Measurements from ENCODE around the gene STARD3NL.

STARD3NL gene

DNA sequence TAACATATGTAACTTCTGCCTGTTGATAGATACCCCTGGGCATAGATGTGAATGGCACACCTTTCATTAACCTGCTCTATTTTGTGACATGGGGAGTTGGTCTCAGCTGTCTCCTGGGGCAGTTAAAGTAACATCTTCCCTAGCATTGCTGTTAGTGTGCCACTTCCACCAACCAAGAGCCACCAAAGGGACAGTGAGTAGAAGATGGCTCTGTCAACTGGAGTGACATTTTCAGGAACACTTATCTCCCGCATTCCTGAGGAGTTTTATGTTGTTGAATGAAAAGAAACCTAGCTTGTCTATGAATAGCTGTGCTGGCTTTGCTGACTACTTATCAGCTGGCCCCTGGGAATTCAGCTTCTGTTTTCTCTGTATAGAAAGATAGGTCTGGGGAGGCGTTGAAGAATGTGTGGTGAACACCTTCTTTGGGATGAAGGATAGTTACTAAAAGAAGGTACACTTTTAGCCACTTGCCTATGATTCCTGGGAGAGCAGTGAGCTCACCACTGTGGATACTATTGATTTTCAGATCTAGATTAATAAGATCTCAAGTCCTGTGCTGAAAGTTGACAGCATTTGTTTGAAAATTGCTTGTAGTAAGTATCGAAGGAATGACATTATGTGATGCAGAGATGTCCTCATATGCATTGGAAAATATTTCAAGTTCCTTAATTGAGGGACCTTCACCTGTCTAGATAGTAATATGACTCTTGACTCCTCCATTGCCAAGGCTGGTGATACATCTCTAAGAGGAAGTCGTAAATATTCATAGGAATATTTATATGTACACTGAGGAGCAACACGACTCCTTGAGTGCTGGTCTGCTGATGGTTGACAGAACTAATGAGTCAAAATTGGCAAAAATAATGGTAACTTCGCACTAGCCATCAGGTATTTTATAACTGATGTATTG is 7.6 kb downstream of the STARD3NL start:
- no peak for DNase-seq

- DNase-seq: no peak
Measured at GRCh38 chr7:38186593-38187314, 8.7 kb downstream of the STARD3NL start.

DNA sequence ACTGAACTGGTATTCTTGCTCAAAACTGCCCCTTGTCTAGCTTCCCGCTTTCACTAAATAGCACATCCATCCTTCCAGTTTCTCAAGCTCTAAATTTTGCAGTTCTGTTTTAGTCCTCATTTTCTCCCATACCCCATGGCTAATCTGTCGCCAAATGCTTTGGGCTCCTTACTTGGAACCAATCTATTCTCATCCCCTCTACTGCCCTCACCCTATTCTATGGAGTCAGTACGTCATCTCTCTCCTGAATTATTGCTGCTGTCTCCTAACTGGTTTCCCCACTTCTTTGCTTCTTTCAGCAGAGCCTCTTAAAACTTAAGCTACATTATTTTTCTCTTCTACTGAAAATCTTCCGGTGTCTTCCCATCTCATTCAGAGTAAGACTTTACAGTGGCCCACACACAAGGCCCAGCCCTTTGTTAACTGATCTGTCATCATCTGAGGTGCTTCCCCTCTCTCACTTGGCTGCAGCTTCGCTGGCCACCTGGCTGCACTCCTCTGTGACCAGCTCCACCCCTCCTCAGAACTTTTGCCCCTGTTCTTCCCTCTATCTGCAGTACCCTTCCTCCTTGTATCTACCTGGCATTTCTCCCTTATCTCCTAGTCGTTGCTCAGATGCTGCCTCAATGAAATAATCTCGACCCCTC is 9.9 kb downstream of the STARD3NL start:
- no peak for DNase-seq

- DNase-seq: no peak
Measured at GRCh38 chr7:38189231-38189938, 11.3 kb downstream of the STARD3NL start.

DNA sequence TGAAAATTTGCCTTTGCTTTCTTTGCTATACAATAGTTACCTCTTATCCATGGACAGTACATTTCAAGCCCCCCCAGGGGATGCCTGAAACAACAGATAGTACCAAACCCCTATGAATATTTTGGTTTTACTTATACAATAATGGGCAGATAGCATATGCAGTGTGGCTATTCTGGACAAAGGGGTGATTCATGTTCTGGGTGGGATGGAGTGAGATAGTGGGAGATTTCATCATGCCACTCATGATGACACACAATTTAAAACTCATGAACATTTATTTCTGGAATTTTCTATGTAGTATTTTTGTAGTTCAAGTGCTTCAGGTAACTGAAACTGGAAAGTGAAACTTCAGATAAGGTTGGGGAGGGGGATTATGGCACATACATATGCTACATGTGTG is 12.0 kb downstream of the STARD3NL start:
- DNase-seq: no peak

DNA sequence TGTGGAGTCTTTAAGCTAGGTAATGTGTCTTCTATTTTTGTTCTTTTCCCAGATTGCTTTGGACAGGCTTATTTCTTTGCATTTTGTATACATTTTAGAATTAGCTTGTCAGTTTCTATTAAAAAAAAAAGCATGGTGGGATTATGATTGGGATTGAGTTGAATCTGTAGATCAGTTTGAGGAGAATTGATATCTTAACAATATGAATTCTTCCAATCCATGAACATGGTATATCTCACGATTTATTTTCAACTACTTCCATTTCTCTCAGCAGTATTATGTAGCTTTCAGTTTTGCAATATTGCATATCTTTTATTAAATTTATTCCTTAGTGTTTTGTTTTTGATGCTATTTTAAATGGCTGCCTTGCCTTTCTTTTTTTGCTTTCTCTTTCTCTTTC is 13.7 kb downstream of the STARD3NL start:
- no peak for DNase-seq

DNA sequence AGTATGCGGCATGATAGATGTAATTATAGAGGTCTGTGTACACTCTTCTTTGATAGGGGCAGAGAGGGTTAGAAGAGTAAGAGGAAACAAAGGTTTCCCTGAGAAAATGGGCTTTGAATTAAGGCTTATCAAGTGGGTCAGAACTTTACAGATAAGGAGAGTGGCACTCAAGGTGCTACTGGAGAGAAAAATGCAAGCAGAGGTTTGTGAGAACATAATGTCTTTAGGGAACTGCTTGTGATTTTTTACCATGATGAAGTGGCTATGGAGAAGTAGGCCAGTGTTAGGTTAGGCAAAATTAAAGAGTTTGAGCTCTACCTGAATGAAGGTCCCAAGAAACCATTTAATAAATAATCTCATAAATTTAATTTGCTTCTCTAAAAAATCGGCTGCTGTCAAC is 14.3 kb downstream of the STARD3NL start:
- DNase-seq: no peak

DNA sequence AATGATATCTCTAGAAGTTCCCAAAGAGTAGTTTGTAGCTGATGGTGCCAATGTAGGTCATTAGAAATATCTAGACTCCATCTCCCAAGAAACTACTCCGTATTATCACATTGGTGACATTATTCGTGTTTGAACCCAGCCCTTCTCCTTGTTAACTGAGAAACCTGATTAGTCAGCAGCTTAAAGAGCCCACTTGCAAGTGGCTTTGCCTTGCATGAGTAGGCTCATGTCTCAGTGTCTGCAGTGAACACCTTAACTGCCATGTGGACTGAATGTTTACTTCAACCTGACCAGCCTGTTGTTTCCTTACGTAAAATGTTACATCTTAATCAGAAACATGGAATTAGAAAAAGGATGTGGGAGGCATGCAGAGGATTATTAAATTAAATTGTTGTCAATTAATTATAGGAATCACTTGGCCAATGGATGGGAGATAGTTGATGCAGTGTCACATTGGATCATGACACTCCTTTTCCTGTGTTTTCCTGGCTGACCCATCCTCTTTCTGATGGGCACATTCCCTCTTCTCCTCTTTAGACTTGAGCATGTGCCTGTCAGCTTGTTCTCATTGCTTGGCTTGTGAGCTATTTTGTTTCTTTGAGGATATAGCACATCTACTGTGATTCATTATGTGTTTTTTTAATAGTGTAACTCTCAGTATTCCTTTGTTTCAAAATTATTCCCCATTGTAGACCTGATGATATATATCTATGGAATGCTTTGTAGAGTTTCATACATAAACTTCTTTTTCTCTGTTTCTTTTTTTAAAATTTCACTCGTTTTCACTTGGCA is 18.0 kb downstream of the STARD3NL start:
- no peak for DNase-seq

GRCh38 chr7:38198366-38198765 is 20.3 kb downstream of the STARD3NL start:
- DNase-seq: no peak

- no peak for DNase-seq
Measured at GRCh38 chr7:38199154-38199553, 21.1 kb downstream of the STARD3NL start.

GRCh38 chr7:38199782-38200181 is 21.7 kb downstream of the STARD3NL start:
- DNase-seq: no peak

DNA sequence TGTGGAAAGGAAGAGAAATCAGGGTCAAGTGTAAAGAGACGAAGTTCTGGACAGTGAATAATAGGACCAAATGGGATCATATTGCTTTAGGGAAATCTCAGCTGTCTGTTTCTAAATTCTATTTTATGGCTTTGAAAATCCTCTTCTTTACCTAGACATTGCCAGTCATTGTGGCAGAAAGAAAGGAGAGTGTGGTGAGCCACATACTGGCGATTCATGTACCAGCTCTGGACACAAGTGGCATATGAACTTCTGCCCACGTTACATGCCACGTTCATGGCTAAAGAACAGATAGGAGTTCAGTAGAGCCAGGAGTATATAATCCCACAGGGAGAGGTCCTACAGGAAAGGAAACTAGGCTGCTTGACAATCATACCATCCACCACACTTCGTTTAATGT is 28.0 kb downstream of the STARD3NL start:
- no peak for DNase-seq

GRCh38 chr7:38207843-38208242 is 29.8 kb downstream of the STARD3NL start:
- no peak for DNase-seq

DNA sequence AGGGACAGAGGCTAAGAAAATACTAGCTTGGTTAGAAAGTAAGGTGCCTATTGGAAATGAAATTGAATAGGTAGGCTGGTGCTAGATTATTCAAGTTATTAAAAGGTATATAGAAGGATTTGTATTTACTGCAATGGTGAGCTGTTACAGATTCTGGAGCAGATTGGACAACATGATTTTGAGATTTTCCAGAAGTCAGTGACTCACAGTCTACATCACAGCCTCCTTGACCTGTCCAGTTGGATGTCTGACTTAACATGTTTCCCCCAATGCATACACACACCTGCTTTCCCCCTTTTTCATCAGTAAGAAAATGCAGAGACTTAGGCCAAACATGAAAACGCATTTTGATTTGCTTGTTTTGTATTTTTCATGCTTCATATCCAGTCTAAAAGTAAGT is 33.4 kb downstream of the STARD3NL start:
- no peak for DNase-seq

DNA sequence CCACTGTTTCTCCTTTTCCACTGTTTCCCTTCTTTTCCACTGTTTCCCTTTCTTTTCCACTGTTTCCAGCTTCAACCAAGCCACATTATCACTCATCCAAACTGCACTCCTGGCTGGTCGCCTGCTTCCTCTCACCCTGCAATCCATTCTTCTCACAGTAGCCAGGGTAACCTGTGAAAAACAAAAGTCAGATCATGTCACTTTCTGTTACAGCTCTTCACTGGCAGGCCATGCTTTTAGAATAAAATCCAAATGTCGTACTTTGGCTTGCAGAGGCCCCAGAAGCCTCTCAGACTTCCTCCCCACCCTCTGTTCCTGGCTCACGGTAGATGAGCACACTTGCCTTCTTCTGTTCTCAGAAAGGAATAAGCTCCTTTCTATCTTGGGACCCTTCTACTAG is 33.9 kb downstream of the STARD3NL start:
- DNase-seq: no peak

GRCh38 chr7:38215115-38215514 is 37.1 kb downstream of the STARD3NL start:
- no peak for DNase-seq

DNA sequence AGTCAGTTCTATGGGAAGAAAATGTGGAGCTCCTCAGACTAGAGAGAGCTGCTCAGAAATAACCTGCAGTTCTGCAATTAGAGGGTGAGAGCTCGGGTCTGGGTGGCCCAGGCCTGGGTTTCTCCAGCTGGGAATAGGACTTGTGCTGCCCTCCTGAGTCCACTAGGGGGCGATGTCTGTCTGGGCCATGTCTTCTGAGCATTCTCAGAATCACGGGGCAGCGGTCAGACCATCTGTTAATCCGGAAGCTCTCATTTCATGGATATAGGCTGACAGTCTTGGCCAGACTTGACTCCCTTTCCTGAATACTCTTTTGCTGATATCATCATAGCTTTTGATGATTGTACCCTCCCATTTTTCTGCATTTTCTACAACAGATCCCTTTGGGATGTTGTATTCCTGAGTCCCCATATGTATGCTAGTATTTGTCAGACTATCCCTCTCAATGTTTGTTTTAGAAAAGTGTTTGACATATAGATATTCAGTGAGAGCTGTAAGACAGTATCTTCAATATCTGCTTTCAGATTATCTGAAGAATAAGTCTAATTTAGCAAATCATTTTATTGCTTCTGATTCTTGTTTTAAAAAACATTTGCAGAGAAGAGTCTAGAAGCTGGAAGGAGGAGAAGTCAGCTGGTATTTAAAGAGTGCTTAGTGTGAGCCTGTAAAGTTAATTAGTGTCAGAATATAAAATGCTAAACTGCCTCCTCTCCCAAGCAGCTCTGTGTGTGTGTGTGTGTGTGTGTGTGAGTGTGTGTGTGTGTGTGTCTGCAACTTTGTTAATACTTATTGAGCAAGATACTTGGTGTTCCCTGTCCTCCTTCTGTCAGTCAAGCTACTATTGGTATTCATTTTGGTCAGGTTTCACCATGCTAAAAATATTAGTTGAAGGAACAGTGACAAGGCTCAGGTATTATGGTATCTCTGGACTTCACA is 38.0 kb downstream of the STARD3NL start:
- DNase-seq: peak; percentile 77

DNA sequence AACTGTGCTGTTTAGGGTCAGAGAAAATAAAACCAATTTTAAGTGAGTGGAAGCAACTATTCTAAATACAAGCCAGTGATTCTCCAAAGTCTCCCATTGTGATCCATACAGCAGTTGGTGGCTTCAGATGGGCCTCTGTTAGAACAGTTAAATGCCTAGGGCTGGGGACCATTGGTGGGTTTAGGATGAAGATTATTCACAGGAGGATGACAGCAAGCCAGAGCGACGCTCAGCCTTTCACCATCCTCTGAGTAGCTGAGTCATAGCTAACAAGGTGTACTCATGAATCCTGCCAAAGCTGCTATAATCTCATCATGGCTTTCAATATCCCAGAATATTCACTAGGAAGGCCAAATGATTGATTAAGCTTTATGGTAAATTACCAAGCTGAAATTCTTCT is 39.6 kb downstream of the STARD3NL start:
- DNase-seq: no peak

- no peak for DNase-seq
Measured at GRCh38 chr7:38220452-38220851, 42.4 kb downstream of the STARD3NL start.

DNA sequence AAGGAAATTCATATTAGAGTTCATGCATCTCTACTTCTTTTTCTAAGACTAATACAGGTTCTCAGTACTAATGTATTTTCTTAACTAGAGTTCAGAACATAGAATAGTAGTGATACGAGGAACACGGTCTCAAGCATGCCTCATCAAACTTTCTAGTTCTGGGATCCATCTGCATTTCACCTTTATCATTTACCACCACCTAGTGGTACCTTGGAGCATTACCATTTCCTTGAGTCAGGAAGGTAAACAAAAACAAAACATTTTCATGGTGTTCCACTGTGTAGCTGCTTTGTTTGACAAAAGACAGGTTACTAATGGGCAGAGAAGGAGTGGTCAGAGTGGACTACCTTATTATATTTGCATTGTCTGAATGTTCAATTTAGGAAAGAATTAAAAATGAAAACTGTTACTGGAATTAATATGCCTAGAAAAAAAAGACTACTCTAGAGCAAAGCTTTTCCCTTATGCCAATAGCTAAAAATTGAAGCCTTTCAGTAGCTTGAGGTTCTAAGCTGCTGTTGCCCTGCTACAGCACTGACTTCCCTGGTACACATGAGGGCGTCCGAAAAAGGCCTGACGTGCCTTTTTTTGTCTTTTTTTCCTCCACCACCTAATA is 44.5 kb downstream of the STARD3NL start:
- peak; percentile 43 for DNase-seq

DNA sequence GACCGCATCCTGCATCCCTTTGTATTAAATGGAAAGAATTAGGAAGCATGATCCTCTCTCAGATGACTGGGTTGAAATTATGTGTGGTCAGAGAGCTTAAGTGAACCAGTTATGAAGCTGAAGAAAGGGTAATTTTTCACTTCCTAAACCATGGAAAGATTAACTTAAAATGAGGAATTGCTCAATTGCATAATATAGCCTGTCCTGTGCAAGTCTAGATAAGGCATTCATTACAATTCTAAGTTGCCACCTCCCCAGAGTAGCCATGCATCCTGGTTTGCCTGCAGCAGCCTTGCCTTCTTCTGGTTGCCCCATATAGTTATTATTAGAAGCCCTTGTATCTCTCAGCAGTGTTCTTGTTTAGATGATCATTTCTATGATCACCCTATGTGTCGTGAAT is 45.3 kb downstream of the STARD3NL start:
- DNase-seq: no peak
